ENCODE data around the gene UVRAG.

GRCh38 chr11:75780888-75781287 is 34.1 kb upstream of the UVRAG start:
- TF ChIP-seq CTCF (IDR thresholded peaks at IDR 0.05) (no peak), EZH2 (IDR thresholded peaks at IDR 0.05; ENCODE audit: borderline replicate concordance, insufficient read depth, low read depth, low read length, poor library complexity, severe bottlenecking) (no peak)
